HL-60 (cell line): Measurements from ENCODE around the gene AXL.

Source experiments
- DNase-seq, 2 experiments: peaks; one replicate each; pipeline ENCODE4 v3.0.0-alpha.2; 2010 to 2020; ENCODE audit warnings: low read depth in 1 of 2, low spot score in 1 of 2
- H3K27ac ChIP-seq: fragments of 250-450 bp; sonication (Bioruptor Pico); replicated peaks from 2 replicates; pipeline ENCODE4 v1.5.1; 2020; ENCODE audit warnings: mild to moderate bottlenecking, moderate library complexity
- H3K27me3 ChIP-seq: fragments of 250-450 bp; sonication (Bioruptor Pico); 2 replicates; pipeline ENCODE4 v1.5.1; 2021; ENCODE audit warnings: mild to moderate bottlenecking, moderate library complexity; ENCODE audit not compliant: insufficient read depth, poor library complexity, severe bottlenecking
- H3K4me3 ChIP-seq: replicated peaks from 2 replicates; pipeline ENCODE4 v1.5.1; 2011; ENCODE audit warnings: mild to moderate bottlenecking, control low read depth, low read length; ENCODE audit not compliant: insufficient read depth
- GABPA ChIP-seq: IDR thresholded peaks from 2 replicates; pipeline ENCODE4 v1.6.1; 2012; ENCODE audit warnings: low read depth
- POLR2AphosphoS5 ChIP-seq: IDR thresholded peaks from 2 replicates; pipeline ENCODE4 v1.6.1; 2012; ENCODE audit warnings: low read depth
- SPI1 ChIP-seq: IDR thresholded peaks from 2 replicates; pipeline ENCODE4 v1.6.1; 2012; ENCODE audit warnings: low read depth, mild to moderate bottlenecking, borderline replicate concordance
- TF ChIP-seq, protein P1 (sequence below): IDR thresholded peaks from one replicate; pipeline ENCODE4 v1.5.1; 2011; ENCODE audit warnings: low read length, control low read depth, inconsistent platforms; ENCODE audit not compliant: insufficient read depth
- TF ChIP-seq, protein P2 (sequence below): IDR thresholded peaks from 2 replicates; pipeline ENCODE4 v1.6.1; 2012; ENCODE audit warnings: low read depth; ENCODE audit not compliant: insufficient replicate concordance

The AXL gene

DNA sequence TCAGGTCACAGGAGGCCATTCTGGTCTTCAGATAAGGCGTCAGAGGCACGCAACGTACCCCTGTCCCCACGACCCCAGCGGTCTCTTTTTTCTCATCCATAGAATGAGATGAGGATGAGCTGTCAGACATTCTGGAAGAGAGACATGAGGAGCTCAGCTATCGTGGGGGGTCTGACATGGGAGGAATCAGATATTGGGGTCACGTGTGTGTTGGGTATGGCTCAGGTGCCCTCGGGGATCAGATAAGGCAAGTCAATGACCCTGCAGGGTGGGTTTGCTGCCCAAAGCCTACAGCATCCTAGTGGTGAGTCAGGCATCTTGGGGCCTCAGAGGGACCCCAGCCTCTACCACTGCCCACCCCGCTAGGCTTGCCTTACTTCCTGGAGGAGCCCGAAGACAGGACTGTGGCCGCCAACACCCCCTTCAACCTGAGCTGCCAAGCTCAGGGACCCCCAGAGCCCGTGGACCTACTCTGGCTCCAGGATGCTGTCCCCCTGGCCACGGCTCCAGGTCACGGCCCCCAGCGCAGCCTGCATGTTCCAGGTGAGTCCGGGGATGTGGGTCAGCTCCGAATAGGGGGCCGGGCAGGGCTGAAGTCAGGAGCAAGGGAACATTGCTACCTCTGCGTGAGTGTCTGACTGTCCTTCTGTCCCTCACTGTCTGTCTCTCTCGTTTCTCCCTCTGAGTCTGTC, 2.6 kb downstream of the AXL start:
- H3K4me3 ChIP-seq = no peak overlapping the region
- no peak for DNase-seq
- no peak for TF ChIP-seq GABPA
- H3K27me3 ChIP-seq = peaks cover 42% of the 10 kb centered on the region
- no peak overlapping the region for H3K27ac ChIP-seq

DNA sequence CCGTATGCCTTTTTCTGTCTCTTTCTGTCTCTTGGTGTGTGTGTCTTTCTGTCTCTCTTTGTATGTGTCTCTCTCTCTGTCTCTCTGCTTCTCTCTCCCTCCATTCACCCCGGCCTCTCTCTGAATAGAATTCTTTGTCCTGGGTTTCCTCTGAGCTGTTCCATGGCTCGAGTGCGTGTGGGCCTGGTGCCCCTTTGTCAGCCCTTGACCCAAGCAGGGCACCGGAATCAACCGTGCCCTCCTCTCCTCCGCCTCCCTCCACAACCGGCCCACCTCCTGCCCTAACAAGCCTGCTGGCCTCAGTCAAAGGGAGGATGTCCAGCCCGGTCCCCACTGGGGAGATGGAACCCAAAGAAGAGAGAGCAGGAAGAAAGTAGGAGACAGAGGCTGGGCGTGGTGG, 3.2 kb downstream of the AXL start:
- no peak overlapping the region for H3K27ac ChIP-seq
- H3K27me3 ChIP-seq = peaks cover 47% of the 10 kb centered on the region
- no peak overlapping the region for H3K4me3 ChIP-seq
- TF ChIP-seq GABPA = no peak
- TF ChIP-seq, protein P1, sequence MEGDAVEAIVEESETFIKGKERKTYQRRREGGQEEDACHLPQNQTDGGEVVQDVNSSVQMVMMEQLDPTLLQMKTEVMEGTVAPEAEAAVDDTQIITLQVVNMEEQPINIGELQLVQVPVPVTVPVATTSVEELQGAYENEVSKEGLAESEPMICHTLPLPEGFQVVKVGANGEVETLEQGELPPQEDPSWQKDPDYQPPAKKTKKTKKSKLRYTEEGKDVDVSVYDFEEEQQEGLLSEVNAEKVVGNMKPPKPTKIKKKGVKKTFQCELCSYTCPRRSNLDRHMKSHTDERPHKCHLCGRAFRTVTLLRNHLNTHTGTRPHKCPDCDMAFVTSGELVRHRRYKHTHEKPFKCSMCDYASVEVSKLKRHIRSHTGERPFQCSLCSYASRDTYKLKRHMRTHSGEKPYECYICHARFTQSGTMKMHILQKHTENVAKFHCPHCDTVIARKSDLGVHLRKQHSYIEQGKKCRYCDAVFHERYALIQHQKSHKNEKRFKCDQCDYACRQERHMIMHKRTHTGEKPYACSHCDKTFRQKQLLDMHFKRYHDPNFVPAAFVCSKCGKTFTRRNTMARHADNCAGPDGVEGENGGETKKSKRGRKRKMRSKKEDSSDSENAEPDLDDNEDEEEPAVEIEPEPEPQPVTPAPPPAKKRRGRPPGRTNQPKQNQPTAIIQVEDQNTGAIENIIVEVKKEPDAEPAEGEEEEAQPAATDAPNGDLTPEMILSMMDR = no peak
- no peak for TF ChIP-seq SPI1
- TF ChIP-seq, protein P2, sequence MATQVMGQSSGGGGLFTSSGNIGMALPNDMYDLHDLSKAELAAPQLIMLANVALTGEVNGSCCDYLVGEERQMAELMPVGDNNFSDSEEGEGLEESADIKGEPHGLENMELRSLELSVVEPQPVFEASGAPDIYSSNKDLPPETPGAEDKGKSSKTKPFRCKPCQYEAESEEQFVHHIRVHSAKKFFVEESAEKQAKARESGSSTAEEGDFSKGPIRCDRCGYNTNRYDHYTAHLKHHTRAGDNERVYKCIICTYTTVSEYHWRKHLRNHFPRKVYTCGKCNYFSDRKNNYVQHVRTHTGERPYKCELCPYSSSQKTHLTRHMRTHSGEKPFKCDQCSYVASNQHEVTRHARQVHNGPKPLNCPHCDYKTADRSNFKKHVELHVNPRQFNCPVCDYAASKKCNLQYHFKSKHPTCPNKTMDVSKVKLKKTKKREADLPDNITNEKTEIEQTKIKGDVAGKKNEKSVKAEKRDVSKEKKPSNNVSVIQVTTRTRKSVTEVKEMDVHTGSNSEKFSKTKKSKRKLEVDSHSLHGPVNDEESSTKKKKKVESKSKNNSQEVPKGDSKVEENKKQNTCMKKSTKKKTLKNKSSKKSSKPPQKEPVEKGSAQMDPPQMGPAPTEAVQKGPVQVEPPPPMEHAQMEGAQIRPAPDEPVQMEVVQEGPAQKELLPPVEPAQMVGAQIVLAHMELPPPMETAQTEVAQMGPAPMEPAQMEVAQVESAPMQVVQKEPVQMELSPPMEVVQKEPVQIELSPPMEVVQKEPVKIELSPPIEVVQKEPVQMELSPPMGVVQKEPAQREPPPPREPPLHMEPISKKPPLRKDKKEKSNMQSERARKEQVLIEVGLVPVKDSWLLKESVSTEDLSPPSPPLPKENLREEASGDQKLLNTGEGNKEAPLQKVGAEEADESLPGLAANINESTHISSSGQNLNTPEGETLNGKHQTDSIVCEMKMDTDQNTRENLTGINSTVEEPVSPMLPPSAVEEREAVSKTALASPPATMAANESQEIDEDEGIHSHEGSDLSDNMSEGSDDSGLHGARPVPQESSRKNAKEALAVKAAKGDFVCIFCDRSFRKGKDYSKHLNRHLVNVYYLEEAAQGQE = no peak
- TF ChIP-seq POLR2AphosphoS5 = no peak
- DNase-seq = no peak

DNA sequence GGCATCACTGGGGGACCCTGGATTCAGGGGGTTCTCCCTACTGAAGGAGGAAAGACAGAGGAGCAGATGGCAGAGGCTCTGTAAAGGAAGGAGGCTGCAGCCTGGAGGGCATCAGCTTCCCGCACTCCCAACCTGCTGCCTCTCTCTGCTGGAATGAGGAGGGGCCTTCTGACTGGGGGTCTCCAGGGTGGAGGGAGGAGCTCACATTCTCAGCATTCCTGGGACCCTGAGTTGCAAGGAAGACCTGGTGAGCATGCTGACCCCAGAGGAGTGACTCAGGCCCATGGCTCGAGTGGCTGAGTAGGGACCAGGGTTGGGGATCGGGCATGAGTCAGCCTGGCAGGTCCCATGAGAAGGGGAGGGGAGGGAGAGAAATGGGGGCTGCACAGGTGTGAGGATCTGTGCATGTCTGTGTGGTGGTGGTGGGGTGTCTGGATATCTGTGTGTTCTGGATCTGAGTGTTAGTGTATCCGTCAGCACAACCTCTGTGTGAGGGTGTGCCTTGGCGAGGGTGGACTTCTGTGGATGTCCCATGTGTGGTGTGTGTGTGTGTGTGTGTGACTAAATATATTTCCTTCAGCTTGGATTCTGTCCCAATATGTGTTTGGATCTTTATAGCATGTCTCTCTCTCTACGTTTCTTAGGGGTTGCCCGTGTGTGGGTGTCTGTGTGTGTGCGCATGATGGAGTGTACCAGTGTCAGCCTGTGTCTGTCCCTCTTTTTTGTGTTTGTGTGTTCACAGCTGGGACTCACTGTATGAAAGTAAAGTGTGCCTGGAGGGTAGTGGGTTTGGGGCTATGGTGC, 4.6 kb downstream of the AXL start:
- Histone ChIP-seq H3K27ac (no peak overlapping the region), H3K27me3 (peaks cover 52% of the 10 kb centered on the region), H3K4me3 (no peak overlapping the region)
- TF ChIP-seq, protein P1 = no peak
- TF ChIP-seq SPI1 (no peak), GABPA (no peak), POLR2AphosphoS5 (no peak)
- TF ChIP-seq, protein P2 = no peak
- no peak for DNase-seq

DNA sequence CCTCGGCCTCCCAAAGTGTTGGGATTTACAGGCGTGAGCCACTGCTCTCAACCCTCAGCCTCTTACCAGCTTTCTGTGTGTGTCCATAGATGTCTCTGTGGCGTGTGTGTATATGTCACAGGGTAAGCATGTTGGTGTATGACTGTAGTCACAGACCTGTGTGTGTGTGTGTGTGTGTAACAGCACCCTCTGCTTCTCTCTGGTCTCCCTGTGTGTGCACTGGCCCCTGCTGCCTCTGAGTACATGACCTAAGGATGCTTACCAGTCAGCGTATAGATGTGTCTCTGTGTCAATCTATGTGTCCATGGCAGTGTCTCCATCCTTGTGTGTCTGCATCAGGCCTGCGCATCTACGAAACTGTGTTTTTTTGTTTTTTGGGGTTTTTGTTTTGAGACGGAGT, 5.6 kb downstream of the AXL start:
- peaks cover 42% of the 10 kb centered on the region for H3K27me3 ChIP-seq
- no peak overlapping the region for H3K27ac ChIP-seq
- DNase-seq = no peak
- no peak overlapping the region for H3K4me3 ChIP-seq
- TF ChIP-seq, protein P2 = no peak
- no peak for TF ChIP-seq SPI1
